Esophagus muscularis mucosa (tissue), 4 donors: ENCODE results near the gene FAM114A1.

Source experiments
- CTCF ChIP-seq, 3 experiments: fragments of 200-600 bp in 2 of 3; fragments of 450-650 bp in 1 of 3; sonication (generic) in 2 of 3; IDR thresholded peaks; one replicate each; pipeline ENCODE4 v1.5.1; 2017 to 2019; ENCODE audit warnings: antibody characterized with exemption in 3 of 3, mild to moderate bottlenecking in 2 of 3, moderate library complexity in 1 of 3
- EP300 ChIP-seq: sonication (generic); formaldehyde crosslinking; IDR thresholded peaks from one replicate; pipeline ENCODE4 v1.6.1; 2017; ENCODE audit warnings: antibody characterized with exemption
- POLR2A ChIP-seq: fragments of 450-650 bp; IDR thresholded peaks from one replicate; pipeline ENCODE4 v1.6.1; 2017; ENCODE audit warnings: antibody characterized with exemption, moderate library complexity, mild to moderate bottlenecking, low read depth
- POLR2AphosphoS5 ChIP-seq, 2 donors: sonication (generic); formaldehyde crosslinking; IDR thresholded peaks; one replicate each; pipeline ENCODE4 v1.6.1; 2017; ENCODE audit warnings: antibody characterized with exemption in 2 of 2

GRCh38 chr4:38858097-38858420 is 9.5 kb upstream of the FAM114A1 start:
- TF ChIP-seq POLR2A = no peak
- TF ChIP-seq CTCF (IDR thresholded peaks at IDR 0.05) = no peak
- no peak for TF ChIP-seq EP300
- TF ChIP-seq POLR2AphosphoS5 (IDR thresholded peaks at IDR 0.05) = no peak
